ENCODE data around the gene P2RY6.

- no peak for TF ChIP-seq CTCF (IDR thresholded peaks at IDR 0.05)
- TF ChIP-seq POLR2A (IDR thresholded peaks at IDR 0.05; ENCODE audit: low read length) = no peak
- TF ChIP-seq BHLHE40 (IDR thresholded peaks at IDR 0.05; ENCODE audit: low read depth, low read length) = no peak
- TF ChIP-seq REST (IDR thresholded peaks at IDR 0.05) = no peak
- no peak for TF ChIP-seq KDM1A (IDR thresholded peaks at IDR 0.05; ENCODE audit: low read depth)
- no peak for TF ChIP-seq POLR2AphosphoS2 (conservative IDR thresholded peaks at IDR 0.05; ENCODE audit: low read length)
- no peak for TF ChIP-seq RCOR1 (IDR thresholded peaks at IDR 0.05; ENCODE audit: low read depth, low read length)
- TF ChIP-seq, protein P1, sequence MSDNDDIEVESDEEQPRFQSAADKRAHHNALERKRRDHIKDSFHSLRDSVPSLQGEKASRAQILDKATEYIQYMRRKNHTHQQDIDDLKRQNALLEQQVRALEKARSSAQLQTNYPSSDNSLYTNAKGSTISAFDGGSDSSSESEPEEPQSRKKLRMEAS (IDR thresholded peaks at IDR 0.05) = no peak
- TF ChIP-seq CHD2 (IDR thresholded peaks at IDR 0.05; ENCODE audit: low read length, partially characterized antibody) = no peak
- TF ChIP-seq JUNB (IDR thresholded peaks at IDR 0.05) = no peak
- TF ChIP-seq, protein P2, sequence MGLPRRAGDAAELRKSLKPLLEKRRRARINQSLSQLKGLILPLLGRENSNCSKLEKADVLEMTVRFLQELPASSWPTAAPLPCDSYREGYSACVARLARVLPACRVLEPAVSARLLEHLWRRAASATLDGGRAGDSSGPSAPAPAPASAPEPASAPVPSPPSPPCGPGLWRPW (IDR thresholded peaks at IDR 0.05) = no peak
- TF ChIP-seq MAZ (IDR thresholded peaks at IDR 0.05; ENCODE audit: borderline replicate concordance, low read depth, low read length) = no peak
- TF ChIP-seq EP300 (IDR thresholded peaks at IDR 0.05) = no peak
Observed at GRCh38 chr11:73236205-73236765, 35.9 kb upstream of the P2RY6 start.
